Activated CD4-positive, CD25-positive, alpha-beta regulatory T cell treated with anti-CD3 and anti-CD28 coated beads, Interleukin-2, amount 50 U/mL, for 72 hours (primary cell): ENCODE data around the gene HSPA2.
"Not testable (repeated sequence)": the region's sequence is repeated elsewhere in the genome, so short reads cannot be mapped to it uniquely, and the experiment has no call there.

ENCODE experiments used
- DNase-seq: peaks from one replicate; pipeline ENCODE4 v3.0.0; 2021

Gene HSPA2

DNA sequence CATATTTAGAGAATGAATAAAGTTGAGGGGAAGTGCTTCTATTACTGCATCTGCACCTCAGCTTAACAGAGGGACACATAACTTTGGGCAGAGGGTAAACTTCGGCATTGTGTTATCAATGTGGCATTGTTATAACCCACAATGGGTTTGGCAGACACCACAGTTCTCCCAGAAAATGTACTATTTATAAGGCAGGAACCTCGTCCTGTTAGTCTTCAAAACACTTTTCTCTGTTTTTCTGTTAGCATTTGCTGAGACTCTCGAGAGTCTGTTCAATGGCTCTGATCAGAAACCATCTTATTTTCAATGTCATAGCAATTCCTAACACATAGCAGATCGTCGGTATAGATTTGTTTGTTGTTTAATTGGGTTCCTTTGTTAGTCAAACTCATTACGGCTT, 23.2 kb downstream of the HSPA2 start:
- no peak for DNase-seq

DNA sequence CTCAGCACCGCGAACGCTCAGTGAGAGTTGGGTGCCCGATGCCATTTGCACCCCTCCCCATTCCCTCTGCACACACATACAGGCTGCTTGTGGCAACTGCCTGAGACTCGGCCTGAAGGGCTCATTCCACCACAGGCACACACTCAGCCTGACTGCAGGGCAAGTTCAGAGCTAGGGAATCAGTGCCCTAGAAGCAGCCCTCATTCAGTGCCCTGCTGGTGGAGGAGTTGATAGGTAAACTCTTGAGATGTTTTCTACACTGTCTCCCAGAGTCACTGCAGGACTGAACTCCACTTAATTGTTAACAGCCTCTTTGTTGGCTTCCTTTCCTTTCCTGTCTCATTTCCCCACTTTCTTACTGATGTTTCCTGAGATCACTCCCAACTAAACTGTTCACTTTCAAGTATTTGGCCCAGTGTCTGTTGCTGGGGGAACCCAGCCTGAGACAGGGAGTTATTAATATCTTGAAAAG, 26.1 kb downstream of the HSPA2 start:
- no peak for DNase-seq

DNA sequence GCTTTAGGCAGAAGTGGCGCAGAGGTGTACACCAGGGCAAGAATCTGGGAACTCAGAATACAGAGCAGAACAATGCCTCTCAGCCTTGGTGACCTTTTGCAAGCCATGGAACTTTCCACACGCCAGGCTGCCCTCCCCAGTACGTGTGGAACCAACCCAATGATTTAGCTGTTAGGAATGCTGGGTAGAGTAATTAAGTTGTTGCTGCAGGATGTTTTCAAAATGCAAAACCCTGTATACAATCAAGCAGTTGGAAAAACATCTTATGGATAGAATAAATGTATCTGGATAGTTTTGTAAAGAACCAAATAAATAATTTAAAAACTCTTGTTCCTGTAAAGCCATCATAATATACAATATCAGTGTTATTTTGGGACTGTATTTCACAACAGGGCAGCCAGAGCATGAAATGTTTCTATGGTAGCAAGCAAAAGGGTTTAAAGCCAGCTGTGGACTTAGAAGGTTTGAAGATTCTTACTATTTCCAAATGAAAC, 28.6 kb downstream of the HSPA2 start:
- no peak for DNase-seq

DNA sequence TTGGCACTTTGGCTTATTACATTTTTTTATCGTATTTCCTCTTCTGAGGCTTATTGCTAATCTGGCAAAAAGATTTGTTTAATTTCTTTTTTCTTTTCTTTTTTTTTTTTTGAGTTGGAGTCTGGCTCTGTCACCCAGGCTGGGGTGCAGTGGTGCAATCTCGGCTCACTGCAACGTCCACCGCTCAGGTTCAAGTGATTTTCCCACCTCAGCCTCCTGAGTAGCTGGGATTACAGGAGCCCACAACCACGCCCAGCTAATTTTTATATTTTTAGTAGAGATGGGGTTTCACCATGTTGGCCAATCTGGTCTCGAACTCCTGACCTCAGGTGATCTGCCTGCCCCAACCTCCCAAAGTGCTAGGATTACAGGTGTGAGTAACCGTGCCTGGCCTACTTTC, 29.1 kb downstream of the HSPA2 start:
- DNase-seq: not testable (repeated sequence)

DNA sequence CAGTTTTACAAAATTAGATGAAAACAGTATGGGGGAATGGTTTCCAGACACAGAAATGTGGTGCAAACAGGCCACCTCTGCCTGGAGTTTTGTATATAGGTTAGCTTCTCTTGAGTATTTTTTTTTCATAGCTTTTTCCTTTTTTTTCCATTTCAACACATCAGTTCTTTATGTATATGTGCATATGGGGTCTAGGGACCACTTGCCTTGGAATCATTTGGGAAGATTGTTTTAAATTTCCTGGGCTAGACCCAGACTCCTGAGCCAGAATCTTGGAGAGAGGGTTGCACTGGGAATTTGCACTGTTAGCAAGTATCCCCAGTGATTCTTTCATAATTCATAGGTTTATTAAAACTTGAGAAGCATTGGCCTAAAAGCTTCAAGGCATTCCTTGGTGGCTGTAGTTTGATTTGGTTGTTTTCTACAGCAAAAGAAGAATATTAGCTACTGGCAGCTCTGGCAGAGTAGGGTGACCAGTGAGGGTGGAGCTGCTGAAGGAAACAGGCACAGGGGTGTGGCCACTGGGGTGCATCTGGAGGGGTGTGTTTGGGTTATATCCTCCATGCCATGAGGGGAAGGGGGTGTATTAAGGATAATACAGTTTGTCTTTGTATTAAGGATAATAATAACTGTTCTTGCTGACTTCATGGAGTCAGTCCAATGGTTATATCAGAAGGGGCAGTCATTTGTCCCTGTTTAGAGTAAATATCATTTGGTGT, 32.0 kb downstream of the HSPA2 start:
- DNase-seq: no peak

DNA sequence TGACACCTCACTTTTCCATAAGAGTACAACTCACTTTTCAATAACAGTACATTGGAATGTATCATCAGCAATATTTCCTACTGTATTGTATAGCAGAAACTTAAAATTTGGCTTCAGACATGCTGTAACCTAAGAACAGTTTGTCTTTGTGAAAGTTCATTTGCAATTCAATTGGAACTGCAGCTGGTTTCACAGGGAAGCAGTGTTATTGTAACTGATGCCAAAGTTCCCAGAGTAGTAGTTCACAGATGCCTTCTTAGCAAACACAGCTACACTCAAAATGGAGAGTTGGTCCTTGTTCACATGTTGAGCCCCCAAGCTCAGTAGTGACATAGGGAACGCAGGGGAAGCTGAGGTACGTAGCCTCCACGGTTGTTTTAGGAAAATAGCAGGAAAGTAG, 32.6 kb downstream of the HSPA2 start:
- DNase-seq: no peak

DNA sequence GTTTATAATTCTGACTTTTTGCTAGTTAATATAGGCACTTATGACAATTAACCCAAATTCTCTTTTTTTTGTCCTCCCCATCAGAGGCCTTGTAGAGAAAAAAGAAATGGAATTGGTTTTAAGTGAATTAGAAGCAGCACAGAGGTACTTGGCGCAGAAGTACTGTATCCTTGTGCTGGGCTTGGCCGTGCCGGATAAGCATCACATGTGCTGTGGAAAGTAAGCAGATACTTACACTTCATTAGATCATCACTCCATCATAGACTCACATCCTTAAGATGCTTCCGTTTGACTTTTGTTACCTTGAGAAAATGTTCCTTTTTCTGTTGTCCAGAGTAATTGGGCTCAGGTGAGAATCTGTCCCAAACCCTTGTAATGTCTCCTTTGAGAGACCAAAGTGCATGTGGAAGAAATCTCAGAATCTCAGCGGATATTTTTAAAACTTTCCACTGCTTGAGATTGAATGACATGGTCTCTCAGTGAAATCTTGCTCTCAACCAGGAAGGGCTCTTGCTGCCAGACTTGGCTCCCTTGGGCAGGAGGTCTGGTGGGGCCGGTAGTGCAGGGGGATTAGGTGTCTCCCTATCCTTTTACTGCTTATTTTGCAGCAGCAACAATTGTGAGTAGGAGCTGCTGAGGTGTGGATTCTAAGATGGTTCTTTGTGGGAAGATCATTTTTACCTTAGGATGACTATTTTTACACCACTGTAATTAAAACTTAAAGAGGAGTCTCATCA, 34.0 kb downstream of the HSPA2 start:
- DNase-seq: no peak

GRCh38 chr14:64577211-64577610, 36.7 kb downstream of the HSPA2 start:
- no peak for DNase-seq

DNA sequence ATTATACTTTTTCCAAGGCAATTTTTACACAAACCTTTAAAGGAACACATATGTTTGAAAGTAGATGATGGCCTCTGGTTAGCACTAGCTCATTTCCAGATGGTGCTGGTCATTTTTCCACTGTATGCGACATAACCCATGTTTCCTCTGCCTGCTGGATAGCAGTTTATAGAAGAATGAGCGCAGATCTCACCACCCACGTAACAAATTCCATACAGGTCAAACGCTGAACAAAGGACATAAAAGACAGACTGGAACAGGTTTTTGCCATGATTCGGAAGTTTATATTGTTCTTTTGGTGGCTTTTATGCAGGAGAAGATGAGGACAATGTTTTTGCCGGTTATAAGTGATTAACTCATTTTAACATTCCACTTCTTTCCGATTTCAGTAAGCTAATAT, 39.9 kb downstream of the HSPA2 start:
- DNase-seq: no peak

DNA sequence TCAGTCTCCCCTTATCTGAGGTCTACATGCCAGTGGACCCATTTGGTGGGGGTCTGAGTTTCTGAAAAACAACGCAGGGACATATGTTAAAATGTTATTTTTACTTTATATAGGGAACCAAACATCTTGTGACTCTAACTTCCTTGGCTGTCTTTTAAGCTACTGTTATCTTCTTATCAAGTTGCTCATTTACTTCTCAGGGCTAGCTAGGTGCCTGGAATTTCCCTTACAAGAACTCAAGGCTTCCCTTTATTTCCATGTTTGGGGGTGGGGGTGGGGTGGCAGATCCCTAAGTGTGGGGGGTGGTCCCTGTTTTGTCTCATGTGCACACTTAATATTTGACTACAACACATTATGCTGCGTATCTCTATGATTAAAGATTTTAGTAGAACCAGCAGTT, 40.8 kb downstream of the HSPA2 start:
- DNase-seq: no peak

GRCh38 chr14:64581817-64582216, 41.3 kb downstream of the HSPA2 start:
- DNase-seq: no peak

- DNase-seq: no peak
Observed at GRCh38 chr14:64584190-64584589, 43.6 kb downstream of the HSPA2 start.

- DNase-seq: no peak
Observed at GRCh38 chr14:64591809-64592208, 51.3 kb downstream of the HSPA2 start.
